Nephron (organoid): Measurements from ENCODE around the gene ANGPTL8.

ENCODE experiments used
- H3K27ac Mint-ChIP-seq, 3 experiments: 2 replicates each; pipeline ENCODE4 v1.8.0; 2020; ENCODE audit warnings: mixed read lengths in 3 of 3, mild to moderate bottlenecking in 2 of 3, moderate library complexity in 1 of 3
- H3K27me3 Mint-ChIP-seq: 2 replicates; pipeline ENCODE4 v1.8.0; 2021; ENCODE audit warnings: low read depth, mild to moderate bottlenecking, moderate library complexity, mixed read lengths
- H3K36me3 Mint-ChIP-seq: 2 replicates; pipeline ENCODE4 v1.8.0; 2020; ENCODE audit warnings: low read depth, mixed read lengths
- H3K4me1 Mint-ChIP-seq: 2 replicates; pipeline ENCODE4 v1.8.0; 2020; ENCODE audit warnings: mixed read lengths
- H3K4me3 Mint-ChIP-seq, 3 experiments: 2 replicates each; pipeline ENCODE4 v1.8.0; 2020; ENCODE audit warnings: mild to moderate bottlenecking in 3 of 3, mixed read lengths in 3 of 3, moderate library complexity in 2 of 3
- H3K9me3 Mint-ChIP-seq: 2 replicates; pipeline ENCODE4 v1.8.0; 2020; ENCODE audit warnings: mixed read lengths
- CTCF ChIP-seq, 3 experiments: fragments of 200-600 bp; sonication (generic); IDR thresholded peaks; one replicate each; pipeline ENCODE4 v1.5.0; 2021; ENCODE audit warnings: antibody characterized with exemption in 3 of 3; ENCODE audit not compliant: unreplicated experiment in 3 of 3

Gene ANGPTL8

DNA sequence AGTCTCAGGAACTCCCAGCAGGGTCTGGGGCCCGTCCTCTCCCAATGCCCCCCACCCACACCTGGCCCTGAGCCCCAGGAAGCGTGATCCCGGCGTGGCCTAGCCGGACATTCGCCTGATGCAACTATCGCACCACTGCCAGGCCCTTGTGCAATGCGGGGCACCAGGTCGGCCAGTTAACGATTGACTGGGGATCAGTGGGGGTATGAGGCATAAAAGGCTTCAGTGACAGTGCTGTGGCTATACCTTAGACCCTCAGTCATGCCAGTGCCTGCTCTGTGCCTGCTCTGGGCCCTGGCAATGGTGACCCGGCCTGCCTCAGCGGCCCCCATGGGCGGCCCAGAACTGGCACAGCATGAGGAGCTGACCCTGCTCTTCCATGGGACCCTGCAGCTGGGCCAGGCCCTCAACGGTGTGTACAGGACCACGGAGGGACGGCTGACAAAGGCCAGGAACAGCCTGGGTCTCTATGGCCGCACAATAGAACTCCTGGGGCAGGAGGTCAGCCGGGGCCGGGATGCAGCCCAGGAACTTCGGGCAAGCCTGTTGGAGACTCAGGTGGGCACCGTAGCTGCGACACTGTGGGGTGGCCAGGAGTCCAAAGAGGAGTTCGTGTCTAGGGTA, at the start of gene ANGPTL8:
TSS of gene ANGPTL8 (plus strand) at position 243 of the 624 bp plus-strand sequence. CDS start at position 262, 19 bp downstream.
- Mint-ChIP-seq H3K9me3 (no peaks in the 10 kb centered on the region), H3K4me3 (no peak within 1 kb of the TSS), H3K4me1 (peaks cover 5% of the 10 kb centered on the region), H3K27ac (no peak within 1 kb of the TSS), H3K36me3 (peaks cover 16% of the 10 kb centered on the region), H3K27me3 (no peaks in the 10 kb centered on the region)
- TF ChIP-seq CTCF (IDR thresholded peaks at IDR 0.05; ENCODE audit: unreplicated experiment in 3 of 3): no peak

GRCh38 chr19:11190501-11190900, 48.9 kb upstream of the ANGPTL8 start:
- peaks cover 45% of the 10 kb centered on the region for H3K36me3 Mint-ChIP-seq
- H3K9me3 Mint-ChIP-seq: no peaks in the 10 kb centered on the region
- TF ChIP-seq CTCF (IDR thresholded peaks at IDR 0.05; ENCODE audit: unreplicated experiment in 3 of 3): no peak
- peak overlapping the region in 2 of 3 experiments; percentile 45 to 71 for H3K27ac Mint-ChIP-seq
- H3K4me3 Mint-ChIP-seq: no peak overlapping the region
- H3K27me3 Mint-ChIP-seq: no peaks in the 10 kb centered on the region
- H3K4me1 Mint-ChIP-seq: peaks cover 35% of the 10 kb centered on the region

- H3K4me3 Mint-ChIP-seq: peak overlapping the region in 2 of 3 experiments; percentile 47 to 63
- H3K9me3 Mint-ChIP-seq: no peaks in the 10 kb centered on the region
- peaks cover 38% of the 10 kb centered on the region for H3K4me1 Mint-ChIP-seq
- TF ChIP-seq CTCF (IDR thresholded peaks at IDR 0.05; ENCODE audit: unreplicated experiment in 3 of 3): no peak
- peaks cover 40% of the 10 kb centered on the region for H3K36me3 Mint-ChIP-seq
- peak overlapping the region; percentile 51 to 84 (median 59) for H3K27ac Mint-ChIP-seq
- no peaks in the 10 kb centered on the region for H3K27me3 Mint-ChIP-seq
These were observed 48.1 kb upstream of the ANGPTL8 start for GRCh38 chr19:11191273-11191755.

- Mint-ChIP-seq H3K36me3 (peaks cover 35% of the 10 kb centered on the region), H3K27ac (peak overlapping the region; percentile 51 to 84 (median 59)), H3K4me1 (peaks cover 32% of the 10 kb centered on the region), H3K4me3 (peak overlapping the region in 2 of 3 experiments; percentile 47 to 63), H3K27me3 (no peaks in the 10 kb centered on the region), H3K9me3 (no peaks in the 10 kb centered on the region)
- TF ChIP-seq CTCF (IDR thresholded peaks at IDR 0.05; ENCODE audit: unreplicated experiment in 3 of 3): no peak
These were observed 47.5 kb upstream of the ANGPTL8 start for GRCh38 chr19:11191934-11192333.

DNA sequence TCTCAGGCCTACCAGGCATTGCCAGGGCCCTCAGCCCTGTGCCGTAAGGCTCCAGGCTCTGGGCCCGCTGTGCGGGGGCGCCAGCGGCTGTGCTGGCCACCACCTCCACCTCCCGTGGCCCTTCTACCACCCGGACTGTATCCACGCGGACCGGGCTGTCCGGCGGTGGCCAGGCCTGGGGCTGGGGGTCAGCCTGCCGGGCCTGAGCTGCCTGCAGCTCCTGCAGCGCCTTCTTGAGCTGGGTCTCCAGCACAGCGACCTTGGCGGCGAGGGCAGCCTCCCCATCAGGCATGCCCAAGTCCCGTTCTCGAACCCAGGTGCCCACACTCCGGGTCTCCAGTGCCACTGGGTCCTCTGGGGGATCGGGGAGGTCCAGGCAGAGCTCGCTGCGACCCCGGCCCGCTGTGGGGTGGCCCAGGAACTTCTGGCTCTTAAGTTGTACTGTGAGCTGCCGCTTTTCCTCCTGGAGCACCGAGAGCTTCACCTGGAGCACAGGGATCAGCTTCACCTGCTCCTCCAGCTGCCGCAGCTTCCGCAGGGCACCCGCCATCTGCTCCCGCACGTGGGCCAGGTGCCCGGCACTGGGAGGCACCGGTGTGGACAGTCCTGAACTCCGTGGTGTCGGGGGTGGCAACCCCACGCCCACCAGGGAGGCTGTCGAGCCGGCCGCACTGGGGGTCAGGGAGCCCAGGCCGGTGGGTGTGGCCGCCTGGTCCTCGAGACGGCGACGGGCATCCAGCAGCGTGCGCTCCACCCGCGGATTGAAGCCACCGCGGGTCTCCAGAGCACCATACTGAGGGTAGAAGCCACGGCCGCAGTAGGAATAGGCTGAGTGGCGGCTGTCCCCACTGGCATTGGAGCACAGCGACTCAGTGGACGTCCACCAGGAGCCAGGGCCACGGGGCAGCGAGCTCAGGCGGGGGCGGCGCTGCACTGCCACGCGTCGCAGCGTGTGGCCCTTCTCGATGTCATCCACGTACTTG, 46.2 kb upstream of the ANGPTL8 start:
- H3K27ac Mint-ChIP-seq: peak overlapping the region in 1 of 3 experiments; percentile 39
- H3K9me3 Mint-ChIP-seq: no peaks in the 10 kb centered on the region
- H3K4me3 Mint-ChIP-seq: peak overlapping the region in 1 of 3 experiments; percentile 52
- no peak for TF ChIP-seq CTCF (IDR thresholded peaks at IDR 0.05; ENCODE audit: unreplicated experiment in 3 of 3)
- H3K27me3 Mint-ChIP-seq: no peaks in the 10 kb centered on the region
- peaks cover 24% of the 10 kb centered on the region for H3K36me3 Mint-ChIP-seq
- peaks cover 22% of the 10 kb centered on the region for H3K4me1 Mint-ChIP-seq
